Stimulated activated CD8-positive, alpha-beta memory T cell treated with anti-CD3 and anti-CD28 coated beads, Interleukin-7, amount 100 ng/mL, for 4 hours (primary cell): ENCODE data around the gene EHHADH.

Experiments
- DNase-seq, 2 donors: peaks; one replicate each; pipeline ENCODE4 v3.0.0-alpha.2; 2020; ENCODE audit warnings: low read depth in 2 of 2

Gene EHHADH

GRCh38 chr3:185145511-185145910 is 108.3 kb downstream of the EHHADH start:
- no peak for DNase-seq

GRCh38 chr3:185144784-185145183 is 109.1 kb downstream of the EHHADH start:
- DNase-seq: no peak
